ENCODE data around the gene CCDC138. TPM values are rescaled to one million over a fixed set of nuclear protein-coding genes. Genes with fewer than 3 reads are reported as not detected.

CCDC138 gene
- total and polyA plus RNA-seq, 11 donors = 0.47 to 1.7 (median 1.0) TPM

GRCh38 chr2:108823286-108823685 lies 36.7 kb downstream of the CCDC138 start:
- TF ChIP-seq, protein P1, sequence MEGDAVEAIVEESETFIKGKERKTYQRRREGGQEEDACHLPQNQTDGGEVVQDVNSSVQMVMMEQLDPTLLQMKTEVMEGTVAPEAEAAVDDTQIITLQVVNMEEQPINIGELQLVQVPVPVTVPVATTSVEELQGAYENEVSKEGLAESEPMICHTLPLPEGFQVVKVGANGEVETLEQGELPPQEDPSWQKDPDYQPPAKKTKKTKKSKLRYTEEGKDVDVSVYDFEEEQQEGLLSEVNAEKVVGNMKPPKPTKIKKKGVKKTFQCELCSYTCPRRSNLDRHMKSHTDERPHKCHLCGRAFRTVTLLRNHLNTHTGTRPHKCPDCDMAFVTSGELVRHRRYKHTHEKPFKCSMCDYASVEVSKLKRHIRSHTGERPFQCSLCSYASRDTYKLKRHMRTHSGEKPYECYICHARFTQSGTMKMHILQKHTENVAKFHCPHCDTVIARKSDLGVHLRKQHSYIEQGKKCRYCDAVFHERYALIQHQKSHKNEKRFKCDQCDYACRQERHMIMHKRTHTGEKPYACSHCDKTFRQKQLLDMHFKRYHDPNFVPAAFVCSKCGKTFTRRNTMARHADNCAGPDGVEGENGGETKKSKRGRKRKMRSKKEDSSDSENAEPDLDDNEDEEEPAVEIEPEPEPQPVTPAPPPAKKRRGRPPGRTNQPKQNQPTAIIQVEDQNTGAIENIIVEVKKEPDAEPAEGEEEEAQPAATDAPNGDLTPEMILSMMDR (IDR thresholded peaks at IDR 0.05) = no peak
- TF ChIP-seq POLR2A (IDR thresholded peaks at IDR 0.05) = no peak
- intact Hi-C loops (cut with DNase I) = no loop called here
- 95 to 100% (median 99%) methylated on average over 1 of the region's 1 CpG for WGBS, 4 donors

DNA sequence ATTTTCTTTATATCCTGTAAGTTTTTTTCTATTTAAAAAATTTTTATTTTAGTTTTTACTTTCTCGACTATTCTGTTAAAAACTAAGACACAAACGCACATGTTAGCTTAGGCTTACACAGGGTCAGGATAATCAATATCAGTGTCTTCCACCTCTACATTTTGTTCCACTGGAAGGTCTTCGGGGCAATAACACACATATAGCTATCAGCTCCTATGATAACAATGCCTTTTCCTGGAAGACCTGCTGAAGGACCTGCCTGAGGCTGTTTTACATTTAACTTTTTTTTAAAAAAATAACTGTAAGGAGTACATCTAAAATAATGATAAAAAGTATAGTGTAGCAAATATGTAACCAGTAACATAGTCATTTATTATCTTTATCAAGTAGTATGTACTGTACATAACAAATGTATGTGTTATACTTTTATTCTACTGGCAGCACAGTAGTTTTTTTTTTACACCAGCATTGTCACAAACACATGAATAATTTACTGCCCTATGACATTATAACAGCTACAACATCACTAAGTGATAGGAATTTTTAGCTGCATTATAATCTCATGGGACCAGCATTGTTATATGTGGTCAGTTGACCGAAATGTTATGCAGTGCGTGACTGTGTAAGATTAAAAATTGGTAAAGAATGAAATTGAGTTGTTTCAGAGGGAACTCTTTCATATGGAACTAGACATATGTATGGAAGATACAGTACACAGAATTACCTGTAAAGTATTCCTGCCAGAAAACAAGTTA lies 37.9 kb downstream of the CCDC138 start:
- H3K9me3 ChIP-seq = peaks cover 0 to 13% (median 2%) of the 10 kb centered on the region in 12 donors
- 92 to 93% (median 92%) methylated on average over 5 of the region's 5 CpGs for WGBS, 4 donors
- H3K4me3 ChIP-seq = no peak overlapping the region
- no peak overlapping the region for H3K27ac ChIP-seq
- no peaks in the 10 kb centered on the region for H3K27me3 ChIP-seq
- H3K4me1 ChIP-seq = no peaks in the 10 kb centered on the region
- intact Hi-C loops (cut with DNase I) = no loop called here
- ATAC-seq (no peak), DNase-seq (no peak)
- no peak for TF ChIP-seq POLR2A (IDR thresholded peaks at IDR 0.05)
- TF ChIP-seq, protein P1 (IDR thresholded peaks at IDR 0.05) = no peak
- no peaks in the 10 kb centered on the region for H3K36me3 ChIP-seq

More at GRCh38 chr2:108823286-108823685, 36.7 kb downstream of the CCDC138 start:
- Histone ChIP-seq H3K27ac (no peak overlapping the region), H3K9me3 (peaks cover 0 to 18% (median 2%) of the 10 kb centered on the region in 12 donors), H3K27me3 (no peaks in the 10 kb centered on the region), H3K4me3 (no peak overlapping the region), H3K4me1 (no peaks in the 10 kb centered on the region), H3K36me3 (peaks cover 0 to 1% (median 0%) of the 10 kb centered on the region in 9 donors)
- DNase-seq = no peak
- ATAC-seq = no peak

DNA sequence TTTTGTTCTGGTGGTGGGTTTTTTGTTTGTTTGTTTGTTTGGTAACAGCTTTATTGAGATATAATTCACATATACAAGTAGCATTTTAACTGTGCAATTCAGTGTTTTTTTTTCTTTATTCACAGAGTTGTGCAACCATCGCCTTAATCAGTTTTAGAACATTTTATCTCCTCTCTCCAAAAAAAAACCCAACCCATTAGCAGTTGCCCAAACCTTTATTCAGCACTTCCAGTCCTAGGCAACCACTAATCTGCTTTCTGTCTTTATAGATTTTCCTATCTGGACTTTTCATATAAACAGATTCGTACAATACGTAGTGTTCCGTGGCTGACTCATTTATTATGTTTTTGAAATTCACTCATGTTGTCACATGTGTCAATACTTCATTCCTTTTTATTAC lies 38.7 kb downstream of the CCDC138 start:
- intact Hi-C loops (cut with DNase I) = no loop called here
- DNase-seq = no peak
- no peak overlapping the region for H3K4me3 ChIP-seq
- no peaks in the 10 kb centered on the region for H3K4me1 ChIP-seq
- no peaks in the 10 kb centered on the region for H3K27me3 ChIP-seq
- TF ChIP-seq, protein P1 (IDR thresholded peaks at IDR 0.05) = no peak
- TF ChIP-seq POLR2A (IDR thresholded peaks at IDR 0.05) = no peak
- H3K36me3 ChIP-seq = no peaks in the 10 kb centered on the region
- WGBS, 4 donors = 63 to 75% (median 67%) methylated on average over 4 of the region's 4 CpGs
- peaks cover 0 to 5% (median under 1%) of the 10 kb centered on the region in 12 donors for H3K9me3 ChIP-seq
- H3K27ac ChIP-seq = no peak overlapping the region
- ATAC-seq = no peak

DNA sequence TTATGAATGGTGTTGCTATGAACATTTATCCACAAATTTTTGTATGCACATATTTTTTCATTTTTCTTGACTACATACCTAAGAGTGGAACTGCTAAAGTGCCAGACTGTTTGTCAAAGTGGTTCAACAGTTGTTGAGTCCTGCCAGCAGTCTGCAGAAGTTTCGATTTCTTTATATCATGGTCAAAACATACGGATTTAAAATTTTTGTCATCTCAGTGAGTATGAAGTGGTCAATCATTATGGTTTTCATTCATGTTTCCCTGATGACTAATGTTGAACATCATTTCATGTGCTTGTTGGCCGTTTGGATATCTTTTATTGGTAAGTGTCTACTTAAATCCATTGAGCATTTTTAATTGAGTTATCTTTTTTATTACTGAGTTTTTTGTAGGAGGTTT lies 39.2 kb downstream of the CCDC138 start:
- DNase-seq = no peak
- Histone ChIP-seq H3K4me3 (no peak overlapping the region), H3K36me3 (no peaks in the 10 kb centered on the region), H3K4me1 (no peaks in the 10 kb centered on the region), H3K27me3 (no peaks in the 10 kb centered on the region), H3K9me3 (peaks cover 0 to under 1% (median 0%) of the 10 kb centered on the region in 12 donors), H3K27ac (no peak overlapping the region)
- no peak for ATAC-seq
- intact Hi-C loops (cut with DNase I) = no loop called here
- no peak for TF ChIP-seq POLR2A (IDR thresholded peaks at IDR 0.05)
- TF ChIP-seq, protein P1 (IDR thresholded peaks at IDR 0.05) = no peak
- 92 to 97% (median 93%) methylated on average over 3 of the region's 3 CpGs for WGBS, 4 donors

All from heart left ventricle (tissue), 16 donors.